ENCODE measurements around the gene C11orf52. TPM values are rescaled to one million over a fixed set of nuclear protein-coding genes. Genes with fewer than 3 reads are reported as not detected.

The C11orf52 gene
- total RNA-seq, 4 donors from 2014 or later: 7.5 to 10.4 (median 9.7) TPM

DNA sequence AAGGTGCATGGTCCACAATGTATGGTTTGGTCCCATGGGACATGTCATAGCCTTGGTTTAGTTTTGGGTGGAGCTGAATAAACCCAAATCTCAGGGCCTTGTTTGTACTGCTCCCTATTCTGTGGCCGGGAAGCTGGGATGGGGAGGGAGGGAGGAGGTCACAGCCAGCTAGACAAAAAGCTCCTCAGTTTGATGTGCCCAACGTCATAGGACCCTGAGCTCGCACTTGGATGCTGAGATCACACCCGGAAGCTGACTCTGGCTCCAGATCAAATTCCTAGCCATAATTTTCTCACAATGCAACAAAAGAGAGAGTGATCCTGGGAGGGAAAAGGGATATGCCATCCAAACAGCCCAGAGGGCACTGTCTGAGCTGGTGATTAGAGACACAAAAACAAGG, 4.7 kb upstream of the C11orf52 start:
- no peaks in the 10 kb centered on the region for H3K36me3 ChIP-seq
- 9% methylated on average over 4 of the region's 4 CpGs for WGBS
- H3K27ac ChIP-seq: peak overlapping the region; percentile 93
- peak in 1 of 2 donors; percentile 77 for DNase-seq (ENCODE audit: low spot score in 2 of 2)
- H3K4me3 ChIP-seq: peak overlapping the region; percentile 61
- peaks cover 63% of the 10 kb centered on the region for H3K4me1 ChIP-seq
- no peaks in the 10 kb centered on the region for H3K9me3 ChIP-seq
- no peak for TF ChIP-seq POLR2A (IDR thresholded peaks at IDR 0.05)
- TF ChIP-seq, protein P1, sequence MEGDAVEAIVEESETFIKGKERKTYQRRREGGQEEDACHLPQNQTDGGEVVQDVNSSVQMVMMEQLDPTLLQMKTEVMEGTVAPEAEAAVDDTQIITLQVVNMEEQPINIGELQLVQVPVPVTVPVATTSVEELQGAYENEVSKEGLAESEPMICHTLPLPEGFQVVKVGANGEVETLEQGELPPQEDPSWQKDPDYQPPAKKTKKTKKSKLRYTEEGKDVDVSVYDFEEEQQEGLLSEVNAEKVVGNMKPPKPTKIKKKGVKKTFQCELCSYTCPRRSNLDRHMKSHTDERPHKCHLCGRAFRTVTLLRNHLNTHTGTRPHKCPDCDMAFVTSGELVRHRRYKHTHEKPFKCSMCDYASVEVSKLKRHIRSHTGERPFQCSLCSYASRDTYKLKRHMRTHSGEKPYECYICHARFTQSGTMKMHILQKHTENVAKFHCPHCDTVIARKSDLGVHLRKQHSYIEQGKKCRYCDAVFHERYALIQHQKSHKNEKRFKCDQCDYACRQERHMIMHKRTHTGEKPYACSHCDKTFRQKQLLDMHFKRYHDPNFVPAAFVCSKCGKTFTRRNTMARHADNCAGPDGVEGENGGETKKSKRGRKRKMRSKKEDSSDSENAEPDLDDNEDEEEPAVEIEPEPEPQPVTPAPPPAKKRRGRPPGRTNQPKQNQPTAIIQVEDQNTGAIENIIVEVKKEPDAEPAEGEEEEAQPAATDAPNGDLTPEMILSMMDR (IDR thresholded peaks at IDR 0.05): no peak
- no peak for TF ChIP-seq EP300 (IDR thresholded peaks at IDR 0.05)
- TF ChIP-seq POLR2AphosphoS5 (IDR thresholded peaks at IDR 0.05): no peak
- H3K27me3 ChIP-seq: no peaks in the 10 kb centered on the region

DNA sequence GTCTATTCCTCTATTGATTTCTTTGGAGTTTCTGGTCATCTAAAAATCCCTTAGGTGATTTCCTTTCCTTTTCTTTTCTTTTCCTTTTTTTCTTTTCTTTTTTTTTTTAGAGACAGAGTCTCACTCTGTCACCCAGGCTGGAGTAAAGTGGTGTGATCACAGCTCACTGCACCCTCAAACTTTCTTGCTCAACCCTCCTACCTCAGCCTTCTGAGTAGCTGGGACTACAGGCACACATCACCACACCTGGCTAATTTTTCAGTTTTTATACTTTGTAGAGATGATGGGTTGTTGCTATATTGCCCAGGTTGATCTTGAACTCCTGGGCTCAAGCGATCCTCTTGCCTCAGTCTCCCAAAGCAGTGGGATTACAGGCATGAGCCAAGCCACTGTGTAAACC, 1.9 kb upstream of the C11orf52 start:
- DNase-seq (ENCODE audit: low spot score in 2 of 2): no peak
- peaks cover 39% of the 10 kb centered on the region for H3K4me1 ChIP-seq
- H3K27me3 ChIP-seq: no peaks in the 10 kb centered on the region
- WGBS: 100% methylated on average over 1 of the region's 1 CpG
- no peaks in the 10 kb centered on the region for H3K36me3 ChIP-seq
- no peak for TF ChIP-seq EP300 (IDR thresholded peaks at IDR 0.05)
- TF ChIP-seq POLR2AphosphoS5 (IDR thresholded peaks at IDR 0.05): no peak
- no peak for TF ChIP-seq POLR2A (IDR thresholded peaks at IDR 0.05)
- TF ChIP-seq, protein P1 (IDR thresholded peaks at IDR 0.05): no peak
- no peak overlapping the region for H3K27ac ChIP-seq
- H3K9me3 ChIP-seq: no peaks in the 10 kb centered on the region
- H3K4me3 ChIP-seq: no peak overlapping the region

DNA sequence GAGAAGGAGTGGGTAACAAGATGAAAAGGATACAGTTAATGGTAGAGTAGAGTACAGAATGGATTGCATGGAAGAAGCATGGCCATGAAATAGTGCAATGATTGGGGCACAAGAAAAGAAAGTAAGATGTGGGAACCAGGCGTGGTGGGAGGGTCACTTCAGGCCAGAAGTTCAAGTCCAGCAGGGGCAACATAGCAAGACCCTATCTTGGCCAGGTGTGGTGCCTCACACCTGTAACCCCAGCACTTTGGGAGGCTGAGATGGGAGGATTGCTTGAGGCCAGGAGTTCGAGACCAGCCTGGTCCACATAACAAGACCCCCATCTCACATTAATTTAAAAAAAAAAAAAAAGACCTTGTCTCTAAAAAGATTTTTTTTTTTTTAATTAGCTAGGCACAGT, 1.4 kb upstream of the C11orf52 start:
- Histone ChIP-seq H3K36me3 (no peaks in the 10 kb centered on the region), H3K27ac (no peak overlapping the region), H3K27me3 (no peaks in the 10 kb centered on the region), H3K4me3 (no peak overlapping the region), H3K4me1 (peaks cover 36% of the 10 kb centered on the region), H3K9me3 (no peaks in the 10 kb centered on the region)
- TF ChIP-seq, protein P1 (IDR thresholded peaks at IDR 0.05): no peak
- TF ChIP-seq EP300 (IDR thresholded peaks at IDR 0.05) (no peak), POLR2AphosphoS5 (IDR thresholded peaks at IDR 0.05) (no peak)
- 95% methylated on average over 2 of the region's 2 CpGs for WGBS
- no peak for DNase-seq (ENCODE audit: low spot score in 2 of 2)

DNA sequence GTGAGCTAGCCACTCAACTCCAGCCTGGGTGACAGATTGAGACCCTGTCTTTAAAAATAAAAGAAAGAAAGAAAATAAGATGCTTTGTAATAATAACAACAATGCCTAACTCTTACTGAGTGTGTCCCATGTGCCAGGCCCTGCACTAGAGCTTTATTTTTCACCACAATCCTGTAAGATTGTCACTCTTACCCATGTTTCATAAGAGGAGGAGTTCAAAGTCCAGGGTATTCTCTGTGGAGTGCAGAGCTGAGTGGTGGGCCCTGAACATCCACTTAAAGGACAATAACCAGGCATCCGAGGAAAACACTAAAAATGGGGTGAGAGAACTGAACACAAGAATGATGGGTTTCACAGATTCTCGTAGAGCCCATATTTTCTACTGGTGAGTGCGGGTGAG, 925 bp upstream of the C11orf52 start:
- H3K4me1 ChIP-seq: peaks cover 36% of the 10 kb centered on the region
- no peaks in the 10 kb centered on the region for H3K36me3 ChIP-seq
- DNase-seq (ENCODE audit: low spot score in 2 of 2): no peak
- H3K4me3 ChIP-seq: no peak overlapping the region
- WGBS: 91% methylated on average over 3 of the region's 3 CpGs
- TF ChIP-seq POLR2AphosphoS5 (IDR thresholded peaks at IDR 0.05) (no peak), POLR2A (IDR thresholded peaks at IDR 0.05) (no peak), EP300 (IDR thresholded peaks at IDR 0.05) (no peak)
- TF ChIP-seq, protein P1 (IDR thresholded peaks at IDR 0.05): no peak
- peak overlapping the region; percentile 86 for H3K27ac ChIP-seq
- no peaks in the 10 kb centered on the region for H3K27me3 ChIP-seq
- H3K9me3 ChIP-seq: no peaks in the 10 kb centered on the region

DNA sequence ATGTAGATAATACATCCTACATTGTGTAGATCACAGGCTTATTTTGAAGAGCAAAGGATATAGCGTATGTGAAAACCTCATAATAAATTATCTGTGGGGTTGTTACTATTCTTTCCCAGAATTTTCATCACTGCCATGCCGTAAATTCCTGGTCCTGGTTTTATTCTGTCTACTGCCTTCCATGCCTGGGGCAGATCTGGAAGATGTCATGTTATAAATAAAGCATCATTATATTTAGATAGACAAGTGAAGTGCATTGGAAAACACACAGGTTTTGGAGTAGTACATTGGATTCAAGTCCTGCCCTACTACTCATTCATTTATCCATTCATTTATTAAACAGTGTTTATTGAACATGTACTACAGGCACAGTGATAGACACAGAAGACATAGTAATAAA, 2.2 kb downstream of the C11orf52 start:
- Histone ChIP-seq H3K36me3 (no peaks in the 10 kb centered on the region), H3K4me1 (peaks cover 37% of the 10 kb centered on the region), H3K27me3 (no peaks in the 10 kb centered on the region), H3K4me3 (no peak overlapping the region), H3K9me3 (no peaks in the 10 kb centered on the region), H3K27ac (no peak overlapping the region)
- no peak for DNase-seq (ENCODE audit: low spot score in 2 of 2)
- WGBS: 71% methylated on average over 2 of the region's 2 CpGs
- TF ChIP-seq POLR2A (IDR thresholded peaks at IDR 0.05): no peak
- TF ChIP-seq, protein P1 (IDR thresholded peaks at IDR 0.05): no peak
- no peak for TF ChIP-seq POLR2AphosphoS5 (IDR thresholded peaks at IDR 0.05)
- TF ChIP-seq EP300 (IDR thresholded peaks at IDR 0.05): no peak

Data from suprapubic skin (tissue), 4 donors.